CMK (cell line): ENCODE measurements around the gene DHX15.

ENCODE experiments used
- DNase-seq: peaks from one replicate; pipeline ENCODE4 v3.0.0-alpha.2; 2010; ENCODE audit warnings: low read depth

The DHX15 gene

DNA sequence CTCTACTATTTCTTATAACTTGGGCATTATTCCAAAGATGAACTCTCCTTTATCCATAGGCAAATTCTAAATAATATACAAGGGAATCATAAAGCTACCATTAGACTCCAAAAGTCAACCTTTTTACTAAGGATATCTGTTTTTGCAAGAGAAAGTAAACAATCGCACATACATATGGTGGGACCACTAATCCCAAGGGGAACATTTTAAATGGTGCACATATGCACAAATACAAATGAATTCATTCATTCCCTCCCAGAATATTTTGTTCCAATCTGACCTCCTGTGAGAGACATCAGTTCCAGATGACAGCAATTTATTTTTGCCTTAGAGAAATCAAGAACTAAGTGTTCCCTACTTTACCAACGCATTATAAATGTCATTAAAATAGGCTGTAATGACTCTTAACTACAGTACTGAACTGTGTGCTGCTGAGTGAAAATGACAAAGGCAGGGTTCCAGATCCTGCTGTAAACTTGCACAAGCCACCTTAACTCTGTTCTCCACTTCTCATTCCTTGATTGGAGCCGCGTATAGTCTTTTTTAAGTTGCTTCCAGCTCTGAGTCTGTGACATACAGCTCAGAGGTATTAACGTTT lies 2.0 kb downstream of the DHX15 start:
- no peak for DNase-seq

DNA sequence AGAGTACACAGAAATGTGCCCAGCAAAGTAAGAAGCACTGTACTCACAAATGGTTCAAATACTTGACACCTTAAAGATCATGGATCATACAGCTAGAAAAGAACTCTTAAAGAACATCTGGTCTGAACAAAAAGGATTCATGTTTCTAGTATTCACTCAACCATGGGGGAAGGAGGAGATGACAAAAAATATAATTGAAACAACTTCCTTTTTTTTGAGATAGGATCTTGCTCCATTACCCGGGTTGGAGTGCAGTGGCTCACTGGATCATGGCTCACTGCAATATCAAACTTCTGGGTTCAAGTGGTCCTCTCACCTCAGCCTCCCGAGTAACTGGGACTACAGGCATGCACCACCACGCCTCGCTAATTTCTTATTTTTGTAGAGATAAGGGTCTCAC lies 6.0 kb downstream of the DHX15 start:
- DNase-seq, result no peak

DNA sequence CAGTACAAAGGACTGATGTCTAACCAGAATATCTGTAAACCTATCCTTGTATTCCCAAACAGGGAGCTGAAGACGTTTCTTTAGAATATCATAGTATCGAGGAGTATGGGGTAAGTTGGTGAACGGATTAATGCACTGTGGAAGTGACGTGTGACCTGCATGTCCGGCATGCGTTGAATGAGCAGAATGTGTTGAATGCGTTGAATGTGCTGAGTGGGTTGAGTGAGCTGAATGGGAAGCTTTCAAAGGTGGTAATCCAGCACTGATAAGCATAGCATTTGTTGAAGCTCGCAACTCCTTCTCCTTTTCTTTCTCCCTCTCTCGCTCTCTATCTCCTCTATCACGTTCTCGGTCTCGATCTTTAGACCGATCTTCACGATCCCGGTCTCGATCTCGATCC lies 8.1 kb downstream of the DHX15 start:
- DNase-seq, result no peak

DNA sequence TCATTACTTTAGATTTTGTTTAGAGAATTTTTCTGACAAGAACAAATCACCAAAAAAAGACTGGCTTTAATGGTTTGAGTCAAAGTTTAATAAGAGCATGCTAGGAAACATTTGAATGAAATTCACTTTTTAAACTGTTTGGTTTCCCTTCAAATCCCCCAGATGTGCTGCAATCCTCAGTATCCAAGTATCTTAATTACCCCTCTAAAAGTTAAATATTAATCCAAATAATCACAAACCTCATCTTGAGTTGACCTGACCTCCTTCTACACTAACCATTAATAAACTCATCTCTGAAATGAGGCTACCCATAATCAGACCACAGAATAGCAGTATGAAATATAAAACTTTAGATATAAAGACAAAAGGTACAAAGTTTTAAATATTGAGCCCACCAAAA lies 10.1 kb downstream of the DHX15 start:
- DNase-seq, result no peak

DNA sequence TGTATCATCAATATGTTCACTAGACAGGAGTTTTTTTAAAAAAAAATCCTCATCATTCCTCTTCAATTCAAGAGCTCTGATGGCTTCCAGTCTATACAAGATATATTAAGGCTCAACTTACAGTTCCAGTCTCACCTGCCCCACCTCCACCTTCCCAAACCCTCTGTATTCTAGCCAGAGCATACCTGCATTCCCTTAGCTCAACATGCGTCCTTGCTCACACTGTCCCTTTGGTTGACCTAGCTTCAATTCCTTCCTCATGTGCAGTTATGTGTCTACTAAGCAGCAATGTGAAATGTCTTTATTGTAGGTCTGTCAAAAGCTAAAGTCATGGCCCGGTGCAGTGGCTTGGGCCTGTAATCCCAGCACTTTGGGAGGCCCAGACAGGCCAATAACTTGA lies 10.8 kb downstream of the DHX15 start:
- no peak for DNase-seq

DNA sequence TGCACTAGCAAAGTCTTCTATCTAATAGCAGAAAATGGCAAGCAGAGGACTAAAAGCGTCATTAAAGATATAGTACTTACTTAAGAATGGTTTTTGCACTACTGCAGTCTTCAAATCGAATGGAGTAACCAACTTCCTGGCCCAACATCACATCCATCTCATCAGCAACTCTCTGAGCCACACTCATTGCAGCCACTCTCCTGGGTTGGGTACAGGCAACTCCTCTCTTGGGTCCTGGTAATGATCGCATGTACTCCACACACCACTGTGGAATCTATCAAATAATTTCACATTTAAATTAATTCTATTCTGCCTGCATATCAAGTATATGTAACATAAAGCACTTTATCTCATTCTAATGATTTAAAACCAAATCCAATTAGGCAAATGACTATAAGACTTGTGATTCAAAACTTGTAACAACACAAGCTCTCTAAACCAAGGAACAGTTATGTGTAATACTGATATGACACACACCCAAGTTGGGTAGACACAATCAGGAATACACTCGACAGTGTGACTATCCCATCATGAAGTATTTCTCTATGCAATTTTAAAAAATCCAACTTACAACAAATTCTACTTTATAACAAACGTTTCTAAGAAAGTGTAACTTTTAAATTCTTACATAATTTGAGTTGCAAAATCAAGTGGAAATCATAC lies 13.6 kb downstream of the DHX15 start:
- DNase-seq, result no peak

DNA sequence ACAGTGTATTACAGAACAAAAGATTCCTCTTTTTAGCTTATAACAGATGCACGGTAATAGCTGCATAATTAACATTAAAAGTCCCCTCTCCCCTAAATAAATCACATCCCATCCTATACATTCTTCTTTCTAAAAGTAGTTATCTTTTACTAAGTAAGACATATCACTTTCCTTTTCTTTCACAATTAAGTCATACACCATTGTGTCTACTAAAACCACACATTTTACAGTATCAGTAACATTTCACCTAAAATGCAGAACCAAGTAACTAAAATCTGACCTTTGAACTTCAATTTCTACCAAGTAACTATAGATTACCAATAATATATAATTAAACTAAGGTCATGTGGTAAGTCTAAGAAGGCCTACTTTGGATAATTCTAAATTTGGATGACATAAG lies 14.2 kb downstream of the DHX15 start:
- no peak for DNase-seq

DNA sequence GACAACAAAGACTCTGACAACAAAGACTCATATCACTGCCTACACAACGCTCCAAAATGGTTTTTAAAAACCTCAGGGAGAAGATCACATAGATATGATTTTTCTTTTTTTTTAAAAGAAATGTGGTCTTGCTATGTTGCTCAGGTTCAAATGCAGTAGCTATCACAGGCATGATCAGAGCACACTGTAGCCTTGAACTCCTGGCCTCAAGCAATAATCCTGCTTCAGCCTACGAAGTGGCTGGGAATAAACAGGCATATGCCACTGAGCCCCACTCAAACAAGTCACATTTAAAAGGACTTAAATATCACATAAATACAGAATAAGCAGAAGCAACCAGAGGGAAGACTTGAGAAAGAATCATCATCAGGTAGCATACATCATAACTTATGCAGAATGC lies 14.7 kb downstream of the DHX15 start:
- no peak for DNase-seq

DNA sequence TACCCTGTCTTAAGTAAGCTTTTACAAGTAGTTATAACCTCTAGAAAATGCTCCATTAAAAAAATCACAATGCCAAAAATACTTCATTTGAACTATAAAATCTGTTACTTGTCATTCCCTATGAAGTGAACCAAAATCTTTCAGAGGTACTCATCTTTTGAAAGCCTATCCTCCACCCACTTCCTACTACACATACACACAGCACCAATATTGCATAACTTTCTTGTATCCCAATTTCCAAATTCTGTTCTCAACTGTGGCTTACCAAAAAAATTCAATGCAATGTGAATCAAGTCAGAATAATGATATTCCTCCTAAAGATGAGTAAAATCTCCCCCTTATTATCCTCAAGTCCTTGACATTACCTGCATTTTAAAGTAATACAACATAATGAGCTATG lies 15.9 kb downstream of the DHX15 start:
- no peak for DNase-seq

DNA sequence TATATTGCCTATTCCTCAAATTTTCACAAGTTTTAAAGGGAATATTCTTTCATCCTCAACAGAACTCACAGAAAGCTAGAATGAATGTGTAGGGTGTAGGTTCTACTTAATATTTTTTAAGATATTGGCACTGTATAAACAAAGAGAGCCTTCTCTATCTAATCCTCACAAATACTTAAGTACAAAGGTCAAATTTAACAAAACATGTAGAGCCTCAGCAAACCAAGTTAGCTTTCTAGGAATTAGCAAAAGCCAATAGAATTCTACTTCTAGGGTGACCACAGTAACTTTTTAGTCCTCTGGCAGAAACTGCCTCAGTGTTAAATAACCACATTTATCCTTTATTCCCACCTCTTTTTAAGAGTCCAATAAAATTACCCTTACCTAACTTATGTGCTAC lies 19.3 kb downstream of the DHX15 start:
- DNase-seq, result no peak

DNA sequence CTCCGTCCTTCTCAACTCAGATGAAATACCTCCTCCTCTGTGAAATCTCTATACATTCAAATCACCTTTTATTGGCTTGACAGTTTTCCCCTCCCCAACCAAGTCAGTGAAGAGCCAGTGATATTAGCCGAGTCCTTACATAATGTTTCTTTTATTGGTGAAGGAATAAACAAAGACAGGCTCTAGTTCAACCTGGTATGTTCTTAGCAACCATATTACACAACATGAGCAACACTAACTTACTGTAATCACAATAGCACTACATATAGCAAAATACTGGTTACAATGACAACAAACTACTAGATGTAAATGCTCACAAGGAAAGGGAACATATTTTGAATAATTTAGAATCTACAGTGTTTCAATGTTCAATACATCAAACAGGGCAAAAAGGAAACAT lies 19.9 kb downstream of the DHX15 start:
- no peak for DNase-seq

DNA sequence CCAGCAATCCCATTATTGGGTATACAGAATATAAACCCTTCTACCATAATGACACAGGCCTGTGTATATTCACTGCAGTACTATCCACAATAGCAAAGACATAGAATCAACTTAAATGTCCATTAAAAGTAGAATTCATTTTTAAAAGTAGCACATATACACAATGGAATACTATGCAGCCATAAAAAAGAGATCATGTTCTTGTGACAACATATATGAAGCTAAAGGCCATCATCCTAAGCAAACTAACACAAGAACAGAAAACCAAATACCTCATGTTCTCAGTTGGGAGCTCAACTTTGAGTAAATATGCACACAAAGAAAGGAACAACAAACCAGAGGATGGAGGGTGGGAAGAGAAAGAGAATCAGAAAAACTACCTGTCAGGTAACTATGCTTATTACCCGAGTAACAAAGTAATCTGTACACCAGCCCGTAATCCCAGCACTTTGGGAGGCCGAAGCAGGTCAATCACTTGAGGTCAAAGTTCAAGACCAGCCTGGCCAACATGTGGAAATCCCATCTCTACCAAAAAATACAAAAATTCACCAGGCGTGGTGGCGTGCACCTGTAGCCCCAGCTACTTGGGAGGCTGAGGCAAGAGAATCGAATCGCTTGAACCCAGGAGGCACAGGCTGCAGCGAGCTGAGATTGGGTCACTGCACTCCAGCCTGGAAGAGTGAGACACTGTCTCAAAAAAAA lies 22.8 kb downstream of the DHX15 start:
- DNase-seq, result no peak

DNA sequence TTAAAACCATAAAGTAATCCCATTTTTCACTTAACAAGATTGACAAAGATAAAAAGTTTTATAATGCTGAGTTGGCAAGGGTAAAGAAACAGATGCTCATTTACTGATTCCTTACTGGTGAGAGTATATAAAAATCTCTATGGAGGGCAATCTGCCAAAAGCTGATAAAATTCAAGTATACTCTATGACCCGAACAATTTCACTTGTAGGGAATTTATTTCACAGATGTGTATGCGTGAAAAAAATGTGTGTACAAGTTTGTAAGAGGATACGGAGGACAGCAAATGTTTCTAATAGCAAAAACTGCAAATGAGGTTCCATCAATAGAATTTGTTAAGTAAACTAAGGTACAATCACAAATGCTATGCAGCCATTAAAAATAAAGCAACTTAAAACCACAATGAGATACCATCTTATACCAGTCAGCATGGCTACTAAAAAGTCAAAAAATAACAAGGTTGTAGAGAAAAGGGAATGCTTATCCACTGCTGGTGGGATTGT lies 23.4 kb downstream of the DHX15 start:
- DNase-seq, result no peak

DNA sequence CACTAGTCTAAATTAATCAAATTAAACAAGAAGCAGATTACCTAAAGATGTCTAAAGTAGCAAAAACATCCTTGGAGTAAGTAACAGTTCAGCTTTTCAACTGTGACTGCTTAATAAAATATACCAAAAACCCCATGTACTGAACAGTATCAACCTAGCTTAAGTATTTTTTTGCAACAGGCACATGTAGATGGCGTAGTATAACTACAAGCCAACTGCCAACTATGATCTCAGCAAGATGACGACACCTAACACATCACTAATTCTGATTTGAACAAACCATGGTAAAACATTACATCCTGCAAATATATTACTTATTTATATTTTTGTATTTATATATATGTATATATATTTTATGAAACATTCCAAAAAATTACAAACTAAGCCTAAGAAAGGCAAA lies 24.5 kb downstream of the DHX15 start:
- DNase-seq, result no peak

DNA sequence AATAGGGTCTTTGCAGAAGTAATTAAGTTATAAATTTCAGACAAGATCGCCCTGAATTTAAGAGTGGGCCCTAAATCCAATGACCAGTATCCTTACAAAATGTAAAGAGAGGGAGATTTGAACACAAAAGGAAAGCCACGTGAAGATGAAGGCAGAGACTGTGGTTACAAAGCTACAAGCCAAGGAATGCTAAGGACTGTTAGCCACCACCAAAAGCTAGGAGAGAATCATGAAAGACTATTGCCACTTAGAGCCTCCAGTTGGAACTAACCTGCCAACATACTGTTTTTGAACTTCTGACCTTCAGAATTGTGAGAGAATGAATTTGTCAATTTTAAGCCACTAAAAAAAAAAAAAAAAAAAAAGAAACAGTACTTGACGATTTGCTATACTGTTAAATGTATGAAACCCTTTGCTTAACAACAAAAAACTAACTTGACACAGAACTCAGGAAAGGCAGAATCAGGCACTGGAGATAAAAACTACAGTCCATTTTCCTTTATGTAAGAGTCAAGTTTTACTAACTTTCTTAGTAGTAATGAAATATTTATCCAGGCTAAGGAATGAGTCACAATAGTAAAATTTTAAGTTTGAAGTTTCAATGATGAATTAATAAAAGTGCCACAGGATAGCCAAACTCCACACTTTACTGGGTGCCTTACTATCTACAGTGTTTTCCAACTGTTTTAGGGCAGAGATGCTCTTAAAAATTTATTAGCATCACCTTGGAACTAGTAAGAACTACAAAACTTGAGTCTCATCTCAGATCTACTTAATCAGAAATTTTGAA lies 25.1 kb downstream of the DHX15 start:
- DNase-seq, result no peak

DNA sequence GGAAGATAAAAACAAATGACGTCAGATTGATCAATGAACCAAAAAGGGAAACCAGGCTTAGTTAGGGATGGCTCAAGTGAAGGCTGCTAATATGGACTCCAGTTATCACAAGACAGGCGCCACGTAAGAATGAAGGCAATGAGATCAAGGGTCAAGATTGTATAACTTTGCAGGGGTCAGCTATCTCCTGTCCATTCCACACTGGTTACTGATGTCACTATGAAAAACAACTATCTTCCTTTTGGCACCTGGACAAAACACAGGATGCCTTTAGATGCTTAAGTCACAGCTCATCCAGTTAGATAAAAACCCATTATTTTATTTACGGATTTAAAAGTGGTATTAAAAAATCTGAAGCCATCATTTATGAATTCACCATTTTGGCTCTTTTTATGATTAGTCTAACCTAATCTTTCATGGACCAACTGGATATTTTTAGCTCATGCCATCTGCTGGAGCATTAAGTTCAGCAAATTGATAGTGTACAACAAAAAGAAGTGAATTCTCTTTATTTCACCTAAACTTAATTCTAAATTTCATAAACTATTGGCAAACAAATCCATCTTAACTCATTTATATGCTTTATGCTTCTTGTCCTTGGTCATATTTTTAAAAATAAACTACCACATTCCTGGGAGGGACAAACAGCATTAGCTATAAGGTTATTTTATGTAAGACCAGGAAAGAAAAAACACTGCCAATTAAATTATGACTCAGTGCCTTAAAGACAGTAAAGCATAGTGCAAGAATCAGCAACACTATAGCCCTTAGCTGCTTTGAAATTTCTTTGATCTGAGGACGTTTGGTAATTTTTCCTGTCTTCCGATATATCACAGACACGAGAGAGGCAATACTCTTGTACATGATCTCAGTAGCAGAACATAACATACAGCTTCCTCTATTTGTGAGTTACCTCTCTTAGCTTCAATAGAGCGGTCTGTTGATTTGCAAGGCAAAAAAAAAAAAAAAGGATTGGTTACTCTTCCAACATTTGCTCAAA lies 27.0 kb downstream of the DHX15 start:
- no peak for DNase-seq

DNA sequence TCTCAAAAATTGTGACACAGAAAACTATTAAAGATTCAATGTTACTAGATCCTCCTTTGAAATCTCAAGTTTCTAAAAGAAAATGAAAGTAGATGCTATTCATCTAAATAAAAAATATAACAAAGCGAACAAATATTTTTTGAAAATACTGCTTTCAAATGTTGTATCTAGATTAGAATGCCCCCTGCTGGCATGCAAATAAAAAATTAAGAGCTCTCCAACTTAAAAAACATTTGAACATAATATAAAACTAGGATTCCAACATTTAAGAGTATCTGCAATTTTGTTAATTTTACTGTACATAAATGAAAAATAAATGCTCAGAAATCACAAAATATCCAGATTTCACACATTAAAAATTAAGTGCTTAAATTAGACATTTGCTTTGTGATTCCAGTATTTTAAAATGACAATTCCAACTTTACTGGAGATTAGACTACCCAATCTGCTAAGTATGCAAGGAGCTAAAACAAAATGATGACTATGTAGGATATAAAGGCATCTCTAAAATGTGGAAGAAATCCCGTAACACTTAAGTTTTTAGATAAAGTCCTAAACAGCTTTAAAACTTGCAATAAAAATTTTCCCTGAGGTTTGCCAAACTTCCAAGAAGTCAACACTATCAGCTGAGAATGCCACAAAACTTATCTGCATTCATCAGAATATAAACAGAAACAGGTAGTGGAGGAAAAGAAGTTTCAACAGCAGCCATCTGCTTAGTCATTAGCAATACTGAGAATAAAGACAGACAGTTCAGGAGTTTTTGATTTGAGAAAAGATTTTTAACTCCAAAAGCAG lies 32.7 kb downstream of the DHX15 start:
- DNase-seq, result no peak

DNA sequence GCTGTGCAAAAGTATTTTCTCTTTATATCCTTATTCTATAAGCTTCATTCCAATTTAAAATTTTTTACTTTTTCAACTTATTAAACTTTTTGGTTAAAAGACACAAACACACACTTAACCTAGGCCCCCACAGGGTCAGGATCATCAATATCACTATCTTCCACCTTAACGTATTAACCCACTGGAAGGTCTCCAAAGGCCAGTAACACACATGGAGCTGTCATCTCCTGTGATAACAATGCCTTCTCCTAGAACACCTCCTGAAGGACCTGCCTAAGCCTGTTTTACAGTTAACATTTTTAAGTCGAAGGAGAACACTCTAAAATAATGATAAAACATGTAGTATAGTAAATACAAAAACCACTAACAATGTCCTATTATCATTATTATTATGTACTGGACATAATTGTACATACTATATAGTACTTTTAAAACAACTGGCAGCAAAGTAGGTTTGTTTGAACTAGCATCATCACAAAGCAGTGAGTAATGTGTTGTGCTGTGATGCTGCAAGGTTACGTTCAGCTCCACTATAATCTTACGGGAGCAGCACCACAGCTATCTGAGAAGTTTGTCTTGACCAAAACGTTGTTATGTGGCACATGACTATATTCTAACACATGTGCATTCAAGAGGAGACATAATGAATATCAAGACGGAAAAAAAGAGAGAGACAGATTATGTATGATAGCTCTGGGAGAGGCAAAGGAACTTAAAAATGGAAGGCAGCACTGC lies 33.7 kb downstream of the DHX15 start:
- no peak for DNase-seq

DNA sequence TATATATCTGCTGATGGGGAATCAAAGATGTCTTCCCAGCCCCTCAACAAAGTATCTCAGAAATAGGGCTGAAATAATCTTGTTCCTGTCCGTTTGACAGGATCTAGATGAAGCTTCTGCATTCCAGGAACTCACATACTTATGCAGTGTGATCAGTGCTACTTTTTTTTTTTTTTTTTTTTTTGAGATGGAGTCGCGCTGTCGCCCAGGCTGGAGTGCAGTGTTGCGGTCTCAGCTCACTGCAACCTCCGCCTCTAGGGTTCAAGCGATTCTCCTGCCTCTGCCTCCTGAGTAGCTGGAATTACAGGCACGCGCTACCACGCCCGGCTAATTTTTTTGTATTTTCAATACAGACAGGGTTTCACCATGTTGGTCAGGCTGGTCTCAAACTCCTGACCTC lies 36.4 kb downstream of the DHX15 start:
- DNase-seq, result no peak
